ENCODE measurements around the gene DDIT3.
"Not testable (repeated sequence)": the region's sequence is repeated elsewhere in the genome, so short reads cannot be mapped to it uniquely, and the experiment has no call there.

DDIT3 gene

GRCh38 chr12:57524814-57525614 is 4.7 kb upstream of the DDIT3 start:
- DNase-seq, result no peak

- DNase-seq, result no peak
These were observed 3.6 kb upstream of the DDIT3 start for GRCh38 chr12:57523706-57524614.

GRCh38 chr12:57522887-57523705 is 2.8 kb upstream of the DDIT3 start:
- DNase-seq, result no peak

GRCh38 chr12:57522011-57522886 is 1.9 kb upstream of the DDIT3 start, which contains the start of gene MBD6:
MBD6 (plus strand) TSS chr12:57522824; CDS start chr12:57524304, 1,480 bp downstream.
- DNase-seq, result peak; percentile 87 to 90

- no peak for DNase-seq
These were observed 1.3 kb upstream of the DDIT3 start for GRCh38 chr12:57521525-57522010.

- DNase-seq, result no peak
These were observed 590 bp downstream of the DDIT3 start for GRCh38 chr12:57519796-57520052.

- DNase-seq, result no peak
These were observed 1.2 kb downstream of the DDIT3 start for GRCh38 chr12:57518920-57519795.

- no peak for DNase-seq
These were observed 2.0 kb downstream of the DDIT3 start for GRCh38 chr12:57518176-57518919.

- DNase-seq, result not testable (repeated sequence)
These were observed 2.6 kb downstream of the DDIT3 start for GRCh38 chr12:57517718-57518117.

- DNase-seq, result no peak
These were observed 3.1 kb downstream of the DDIT3 start for GRCh38 chr12:57517187-57517586.

- DNase-seq, result no peak
These were observed 3.6 kb downstream of the DDIT3 start for GRCh38 chr12:57516617-57517153.

- no peak for DNase-seq
These were observed 4.3 kb downstream of the DDIT3 start for GRCh38 chr12:57515934-57516541.

GRCh38 chr12:57515408-57515933 is 4.8 kb downstream of the DDIT3 start:
- DNase-seq, result no peak

GRCh38 chr12:57514720-57515407 is 5.5 kb downstream of the DDIT3 start:
- DNase-seq, result no peak

GRCh38 chr12:57514246-57514645 is 6.1 kb downstream of the DDIT3 start:
- DNase-seq, result not testable (repeated sequence)

- not testable (repeated sequence) for DNase-seq
These were observed 6.6 kb downstream of the DDIT3 start for GRCh38 chr12:57513677-57514076.

GRCh38 chr12:57513266-57513665 is 7.0 kb downstream of the DDIT3 start:
- DNase-seq, result no peak

GRCh38 chr12:57512665-57513064 is 7.6 kb downstream of the DDIT3 start:
- no peak for DNase-seq

Data from stimulated activated CD4-positive, alpha-beta T cell treated with anti-CD3 and anti-CD28 coated beads, Interleukin-2, amount 100 ng/mL, for 48 hours (primary cell).